H9 (cell line): ENCODE results near the gene DNAAF5. TPM values are rescaled to one million over a fixed set of nuclear protein-coding genes. Genes with fewer than 3 reads are reported as not detected.
A peak's percentile ranks its signal among the peaks of the same experiment; 100 is the strongest.

Experiments
- DNase-seq: peaks from one replicate; pipeline ENCODE4 v3.0.0-alpha.2; 2017
- H2AFZ ChIP-seq: one replicate; pipeline ENCODE4 v1.6.1; 2013; ENCODE audit warnings: mild to moderate bottlenecking, low read length, control low read depth, moderate library complexity
- H2AK5ac ChIP-seq: 2 replicates; pipeline ENCODE4 v1.6.1; 2013; ENCODE audit warnings: low read length, control low read depth, mixed read lengths; ENCODE audit not compliant: insufficient read length
- H2BK120ac ChIP-seq: one replicate; pipeline ENCODE4 v1.6.1; 2013; ENCODE audit warnings: low read depth, mild to moderate bottlenecking, low read length, control low read depth, inconsistent platforms; ENCODE audit not compliant: poor library complexity, severe bottlenecking
- H2BK12ac ChIP-seq: 2 replicates; pipeline ENCODE4 v1.6.1; 2013; ENCODE audit warnings: low read length, control low read depth, mixed read lengths, low read depth; ENCODE audit not compliant: insufficient read length
- H2BK15ac ChIP-seq: 2 replicates; pipeline ENCODE4 v1.6.1; 2013; ENCODE audit warnings: low read depth, low read length, control low read depth
- H2BK20ac ChIP-seq: one replicate; pipeline ENCODE4 v1.6.1; 2013; ENCODE audit warnings: low read depth, mild to moderate bottlenecking, low read length, control low read depth, inconsistent platforms; ENCODE audit not compliant: poor library complexity, severe bottlenecking
- H2BK5ac ChIP-seq: 2 replicates; pipeline ENCODE4 v1.6.1; 2013; ENCODE audit warnings: low read length, control low read depth, mixed read lengths; ENCODE audit not compliant: insufficient read length
- H3K14ac ChIP-seq: 2 replicates; pipeline ENCODE4 v1.6.1; 2013; ENCODE audit warnings: low read length, control low read depth; ENCODE audit not compliant: insufficient read depth
- H3K18ac ChIP-seq: 2 replicates; pipeline ENCODE4 v1.6.1; 2013; ENCODE audit warnings: low read depth, mild to moderate bottlenecking, mixed read lengths, low read length, control low read depth; ENCODE audit not compliant: insufficient read length
- H3K23ac ChIP-seq: 2 replicates; pipeline ENCODE4 v1.6.1; 2013; ENCODE audit warnings: low read length, control low read depth, mixed read lengths, low read depth; ENCODE audit not compliant: insufficient read length
- H3K23me2 ChIP-seq: 2 replicates; pipeline ENCODE4 v1.6.1; 2013; ENCODE audit warnings: low read depth, mild to moderate bottlenecking, mixed read lengths, low read length, control low read depth; ENCODE audit not compliant: insufficient read length, poor library complexity, severe bottlenecking
- H3K27ac ChIP-seq: 2 replicates; pipeline ENCODE4 v1.5.1; 2013; ENCODE audit warnings: low read length, control low read depth, mixed read lengths, low read depth; ENCODE audit not compliant: insufficient read length
- H3K27me3 ChIP-seq: 2 replicates; pipeline ENCODE4 v1.6.1; 2013; ENCODE audit warnings: low read length, control low read depth, inconsistent platforms; ENCODE audit not compliant: insufficient read depth
- H3K4ac ChIP-seq: 2 replicates; pipeline ENCODE4 v1.6.1; 2013; ENCODE audit warnings: low read depth, mild to moderate bottlenecking, control low read depth, inconsistent platforms, low read length, moderate library complexity
- H3K4me1 ChIP-seq: 2 replicates; pipeline ENCODE4 v1.6.1; 2013; ENCODE audit warnings: low read length, control low read depth, inconsistent platforms; ENCODE audit not compliant: insufficient read depth
- H3K4me2 ChIP-seq: 2 replicates; pipeline ENCODE4 v1.6.1; 2013; ENCODE audit warnings: low read length, control low read depth, mixed read lengths; ENCODE audit not compliant: insufficient read length, insufficient read depth
- H3K56ac ChIP-seq: 2 replicates; pipeline ENCODE4 v1.6.1; 2013; ENCODE audit warnings: low read depth, mild to moderate bottlenecking, mixed read lengths, low read length, control low read depth; ENCODE audit not compliant: insufficient read length
- H3K79me1 ChIP-seq: 2 replicates; pipeline ENCODE4 v1.6.1; 2013; ENCODE audit warnings: low read depth, mild to moderate bottlenecking, moderate library complexity, low read length, control low read depth, inconsistent platforms; ENCODE audit not compliant: insufficient read depth, poor library complexity, severe bottlenecking
- H3K79me2 ChIP-seq: 2 replicates; pipeline ENCODE4 v1.6.1; 2013; ENCODE audit warnings: low read length, control low read depth, inconsistent platforms; ENCODE audit not compliant: insufficient read depth
- H3K9ac ChIP-seq: 2 replicates; pipeline ENCODE4 v1.6.1; 2013; ENCODE audit warnings: low read length, control low read depth, mixed read lengths; ENCODE audit not compliant: insufficient read length; ENCODE audit errors: extremely low read depth
- H3K9me3 ChIP-seq: one replicate; pipeline ENCODE4 v1.6.1; 2013; ENCODE audit warnings: low read depth, low read length, inconsistent platforms; ENCODE audit not compliant: control insufficient read depth
- H3T11ph ChIP-seq: one replicate; pipeline ENCODE4 v1.6.1; 2013; ENCODE audit warnings: mild to moderate bottlenecking, low read length, control low read depth, inconsistent platforms
- H4K20me1 ChIP-seq: one replicate; pipeline ENCODE4 v1.6.1; 2013; ENCODE audit not compliant: control insufficient read depth, insufficient read length, insufficient read depth
- H4K5ac ChIP-seq: 2 replicates; pipeline ENCODE4 v1.6.1; 2013; ENCODE audit warnings: low read depth, mild to moderate bottlenecking, mixed read lengths, low read length, control low read depth; ENCODE audit not compliant: insufficient read length
- H4K8ac ChIP-seq: replicated peaks from 2 replicates; pipeline ENCODE4 v1.6.1; 2013; ENCODE audit warnings: low read length, control low read depth, mixed read lengths, low read depth; ENCODE audit not compliant: insufficient read length
- H4K91ac ChIP-seq: 2 replicates; pipeline ENCODE4 v1.6.1; 2013; ENCODE audit warnings: low read depth, mild to moderate bottlenecking, moderate library complexity, mixed read lengths, low read length, control low read depth; ENCODE audit not compliant: insufficient read length
- H3K27ac Mint-ChIP-seq, 3 experiments: 2 replicates in 2 of 3; 3 replicates in 1 of 3; pipeline ENCODE4 v1.8.0; 2020 to 2021; ENCODE audit warnings: mixed read lengths in 3 of 3, mild to moderate bottlenecking in 1 of 3, moderate library complexity in 1 of 3
- H3K27me3 Mint-ChIP-seq: 2 replicates; pipeline ENCODE4 v1.8.0; 2021; ENCODE audit warnings: low read depth, mild to moderate bottlenecking, moderate library complexity, mixed read lengths
- H3K36me3 Mint-ChIP-seq, 3 experiments: 2 replicates in 2 of 3; 3 replicates in 1 of 3; pipeline ENCODE4 v1.8.0; 2020 to 2021; ENCODE audit warnings: low read depth in 3 of 3, mixed read lengths in 3 of 3; ENCODE audit not compliant: insufficient read depth in 1 of 3
- H3K4me1 Mint-ChIP-seq, 2 experiments: 2 replicates each; pipeline ENCODE4 v1.8.0; 2020; ENCODE audit warnings: mixed read lengths in 2 of 2
- H3K4me3 Mint-ChIP-seq, 2 experiments: 2 replicates in 1 of 2; 3 replicates in 1 of 2; pipeline ENCODE4 v1.8.0; 2020 to 2021; ENCODE audit warnings: mild to moderate bottlenecking in 2 of 2, mixed read lengths in 2 of 2, moderate library complexity in 1 of 2
- H3K9me3 Mint-ChIP-seq, 2 experiments: 2 replicates in 1 of 2; 3 replicates in 1 of 2; pipeline ENCODE4 v1.8.0; 2020; ENCODE audit warnings: mild to moderate bottlenecking in 2 of 2, mixed read lengths in 2 of 2, moderate library complexity in 1 of 2
- CTCF ChIP-seq: fragments of 200-600 bp; sonication (generic); conservative IDR thresholded peaks from 3 replicates; pipeline ENCODE4 v1.8.0; 2021; ENCODE audit warnings: antibody characterized with exemption, mild to moderate bottlenecking
- WGBS: extraction: QIAGEN DNeasy Blood & Tissue Kit; methylation state at CpG from one replicate; pipeline ENCODE4 v1.1.7; 2013; ENCODE audit warnings: missing lambda C conversion rate, low lambda C conversion rate, mixed read lengths; ENCODE audit not compliant: insufficient read length; ENCODE audit errors: extremely low coverage; 5-methylcytosine and 5-hydroxymethylcytosine counted together
- long read RNA-seq: library from polyadenylated mRNA; unstranded; transcript quantifications from one replicate; pipeline ENCODE4 v2.0.0, GENCODE V29; 2020
- total RNA-seq: library from RNA; stranded (reverse); gene quantifications from 2 replicates; pipeline ENCODE4 v1.2.1, GENCODE V29; 2021

Gene DNAAF5
- total RNA-seq = 42.7 and 43.5 TPM in 2 replicates
- long read RNA-seq, transcript DNAAF5-201 (13 exons, 3,410 nt) = major isoform, 36 of 81 reads
- long read RNA-seq, partial matches to known transcripts = 17 of 81 reads
- long read RNA-seq, other reads (novel, unspliced or antisense) = 24 of 81 reads

- Histone ChIP-seq H3K27me3 (no peaks in the 10 kb centered on the region), H3K4me2 (peak within 1 kb of the TSS; percentile 38), H3K79me2 (peaks cover 21% of the 10 kb centered on the region; the same call in 1 of the 2 replicates), H2AK5ac (no peak within 1 kb of the TSS), H4K20me1 (no peaks in the 10 kb centered on the region), H3K27ac (no peak within 1 kb of the TSS), H3K14ac (no peak within 1 kb of the TSS; the same call in 1 of the 2 replicates), H3K4me1 (no peaks in the 10 kb centered on the region; the same call in 1 of the 2 replicates), H2BK120ac (peak within 1 kb of the TSS; percentile 83), H3K23me2 (peaks cover 9% of the 10 kb centered on the region), H4K8ac (no peak within 1 kb of the TSS), H3K18ac (peak within 1 kb of the TSS; percentile 33), H2BK15ac (no peak within 1 kb of the TSS), H2AFZ (no peak within 1 kb of the TSS), H3T11ph (no peak within 1 kb of the TSS), H2BK20ac (no peak within 1 kb of the TSS), H3K9me3 (no peaks in the 10 kb centered on the region), H4K91ac (no peak within 1 kb of the TSS), H3K79me1 (no peaks in the 10 kb centered on the region), H3K23ac (no peak within 1 kb of the TSS), H2BK12ac (no peak within 1 kb of the TSS), H3K9ac (peak within 1 kb of the TSS; percentile 37), H3K4ac (no peak within 1 kb of the TSS), H3K56ac (no peak within 1 kb of the TSS), H2BK5ac (no peak within 1 kb of the TSS), H4K5ac (no peak within 1 kb of the TSS)
- no CpG with 5 or more reads among the region's 56 CpGs for WGBS
- Mint-ChIP-seq H3K36me3 (peaks cover 56 to 72% (median 61%) of the 10 kb centered on the region in 3 experiments), H3K9me3 (peaks cover 42 to 44% of the 10 kb centered on the region in 2 experiments), H3K4me1 (peaks cover 15 to 18% of the 10 kb centered on the region in 2 experiments), H3K27ac (peak within 1 kb of the TSS in 2 of 3 experiments; percentile 55 to 81; a peak in 3 of 7 replicates), H3K4me3 (peak within 1 kb of the TSS; percentile 85 to 96), H3K27me3 (no peaks in the 10 kb centered on the region)
- TF ChIP-seq CTCF = no peak
- DNase-seq = peak; percentile 88
Measured at GRCh38 chr7:726084-726853, at the start of gene DNAAF5. Gene DNAAF5, plus strand, starts transcription at chr7:726699. Its CDS starts 22 bp downstream, at chr7:726721.
